Activated T-helper 1 cell treated with anti-CD3 and anti-CD28 coated beads, Interleukin-2, amount 50 U/mL, for 16 hours (primary cell): ENCODE results near the gene SCN4B.

Source experiments
- DNase-seq, 2 donors: peaks; one replicate each; pipeline ENCODE4 v3.0.0-alpha.2; 2020; ENCODE audit warnings: low read depth in 1 of 2, low spot score in 1 of 2

The SCN4B gene

GRCh38 chr11:118135051-118135795 lies 17.4 kb downstream of the SCN4B start:
- DNase-seq: no peak

DNA sequence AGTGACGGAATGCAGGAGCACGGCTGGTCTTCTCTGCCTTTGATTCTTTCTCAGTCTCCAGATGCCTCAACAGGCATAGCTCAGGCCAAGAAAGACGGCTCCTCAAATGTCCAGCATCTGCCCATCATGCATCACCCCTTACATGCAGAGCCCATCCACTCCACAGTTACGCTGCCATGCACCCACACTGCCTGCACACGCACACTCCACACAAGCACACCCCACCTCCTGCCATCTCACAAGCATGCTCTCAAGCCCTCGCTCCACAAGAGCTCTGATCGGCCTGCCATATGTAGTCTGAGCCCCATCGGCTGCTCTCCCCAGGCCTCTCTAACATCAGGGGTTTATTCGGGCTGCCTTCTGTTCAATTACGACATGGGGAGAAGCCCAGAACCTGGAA lies 18.8 kb downstream of the SCN4B start:
- DNase-seq: no peak

DNA sequence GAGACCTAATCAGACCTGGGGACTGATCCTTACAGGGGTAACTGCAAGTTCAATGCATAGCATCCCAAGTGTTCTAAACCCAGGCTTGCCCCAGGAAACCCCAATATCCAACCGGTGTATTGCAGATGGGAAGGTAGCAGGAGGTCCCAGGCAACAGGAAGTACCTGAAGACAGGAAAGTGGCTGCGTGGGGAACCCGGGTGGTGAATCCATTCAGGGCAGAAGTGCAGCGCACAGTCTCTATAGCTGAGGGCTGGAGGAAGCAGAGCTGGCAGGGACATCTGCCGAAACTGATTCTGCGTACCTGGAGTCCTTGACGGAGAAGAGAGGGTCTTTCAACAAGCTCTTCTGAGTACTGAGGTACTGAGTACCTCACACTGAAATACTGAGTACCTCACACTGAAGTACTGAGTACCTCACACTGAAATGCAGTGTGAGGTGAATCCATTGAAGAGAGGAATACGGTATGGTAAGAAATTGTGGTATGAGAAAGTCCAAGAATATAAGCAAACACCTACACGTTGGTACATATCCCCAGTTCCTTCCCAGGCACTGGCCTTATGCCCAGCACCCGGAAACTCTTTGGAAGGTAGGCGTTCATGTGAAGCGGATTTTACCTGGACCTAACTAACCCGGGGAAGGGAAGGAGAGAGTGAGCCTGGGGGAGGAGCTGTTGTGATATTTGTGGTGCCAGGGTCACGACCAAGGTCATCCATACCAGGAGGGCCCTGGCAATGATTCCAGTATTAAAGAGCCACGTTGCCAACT lies 20.1 kb downstream of the SCN4B start:
- DNase-seq: no peak

GRCh38 chr11:118129471-118130172 lies 23.0 kb downstream of the SCN4B start:
- no peak for DNase-seq

GRCh38 chr11:118128721-118129470 lies 23.7 kb downstream of the SCN4B start:
- DNase-seq: no peak

DNA sequence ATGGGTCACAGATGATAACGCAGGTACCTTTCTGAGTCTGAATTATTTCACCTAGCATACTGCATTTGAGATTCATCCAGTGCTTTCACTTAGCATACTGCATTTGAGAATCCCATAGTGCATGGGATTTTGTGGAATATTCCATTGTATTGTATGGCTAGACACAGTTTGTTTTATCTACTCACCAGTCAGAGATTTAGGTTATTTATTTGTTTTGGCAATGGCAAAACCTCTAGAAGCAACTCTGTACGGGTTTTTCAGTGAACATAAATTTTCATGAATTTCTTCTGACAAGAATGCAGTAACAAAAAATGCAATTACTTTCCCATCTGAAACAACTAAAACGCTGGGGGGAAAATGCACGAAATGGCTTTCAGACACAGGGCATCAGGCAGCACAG lies 24.3 kb downstream of the SCN4B start:
- no peak for DNase-seq

GRCh38 chr11:118126082-118126838 lies 26.4 kb downstream of the SCN4B start:
- no peak for DNase-seq

GRCh38 chr11:118124929-118125535 lies 27.6 kb downstream of the SCN4B start:
- DNase-seq: no peak

GRCh38 chr11:118120793-118121192 lies 31.8 kb downstream of the SCN4B start:
- no peak for DNase-seq

DNA sequence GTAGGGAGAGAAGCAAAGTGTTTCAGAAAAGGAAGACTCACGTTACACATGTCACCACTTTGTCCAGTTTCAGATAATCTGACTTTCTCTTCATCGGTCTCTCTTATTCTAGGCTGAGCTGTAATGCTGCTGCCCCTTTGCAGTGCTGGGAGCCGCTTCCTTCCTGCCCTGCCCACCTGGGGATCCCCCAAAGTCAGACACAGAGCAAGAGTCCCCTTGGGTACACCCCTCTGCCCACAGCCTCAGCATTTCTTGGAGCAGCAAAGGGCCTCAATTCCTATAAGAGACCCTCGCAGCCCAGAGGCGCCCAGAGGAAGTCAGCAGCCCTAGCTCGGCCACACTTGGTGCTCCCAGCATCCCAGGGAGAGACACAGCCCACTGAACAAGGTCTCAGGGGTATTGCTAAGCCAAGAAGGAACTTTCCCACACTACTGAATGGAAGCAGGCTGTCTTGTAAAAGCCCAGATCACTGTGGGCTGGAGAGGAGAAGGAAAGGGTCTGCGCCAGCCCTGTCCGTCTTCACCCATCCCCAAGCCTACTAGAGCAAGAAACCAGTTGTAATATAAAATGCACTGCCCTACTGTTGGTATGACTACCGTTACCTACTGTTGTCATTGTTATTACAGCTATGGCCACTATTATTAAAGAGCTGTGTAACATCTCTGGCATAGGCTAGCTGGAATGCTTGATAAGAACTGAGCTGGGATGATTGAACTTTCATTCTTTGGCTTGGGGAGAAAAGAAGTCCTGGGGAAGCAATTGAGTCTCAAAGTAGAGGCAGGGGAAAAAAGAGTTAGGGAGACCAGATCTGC lies 34.6 kb downstream of the SCN4B start:
- no peak for DNase-seq

DNA sequence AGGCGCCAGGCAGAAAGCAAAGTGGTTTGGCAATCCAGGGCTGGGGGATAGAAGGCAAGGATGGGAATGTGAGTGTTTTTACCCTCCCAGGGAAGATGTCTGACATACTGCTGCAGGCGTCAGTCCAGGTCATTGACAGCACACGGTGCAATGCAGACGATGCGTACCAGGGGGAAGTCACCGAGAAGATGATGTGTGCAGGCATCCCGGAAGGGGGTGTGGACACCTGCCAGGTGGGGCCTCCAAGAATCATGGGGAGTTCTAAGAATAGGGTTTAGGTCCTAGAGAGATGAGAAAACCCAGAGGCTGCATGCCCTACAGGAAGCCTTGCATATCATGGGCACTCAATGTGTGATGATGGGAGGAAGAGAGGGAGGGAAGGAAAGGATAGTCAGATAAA lies 37.6 kb downstream of the SCN4B start:
- DNase-seq: no peak

- DNase-seq: no peak
Measured at GRCh38 chr11:118114266-118114665, 38.4 kb downstream of the SCN4B start.

DNA sequence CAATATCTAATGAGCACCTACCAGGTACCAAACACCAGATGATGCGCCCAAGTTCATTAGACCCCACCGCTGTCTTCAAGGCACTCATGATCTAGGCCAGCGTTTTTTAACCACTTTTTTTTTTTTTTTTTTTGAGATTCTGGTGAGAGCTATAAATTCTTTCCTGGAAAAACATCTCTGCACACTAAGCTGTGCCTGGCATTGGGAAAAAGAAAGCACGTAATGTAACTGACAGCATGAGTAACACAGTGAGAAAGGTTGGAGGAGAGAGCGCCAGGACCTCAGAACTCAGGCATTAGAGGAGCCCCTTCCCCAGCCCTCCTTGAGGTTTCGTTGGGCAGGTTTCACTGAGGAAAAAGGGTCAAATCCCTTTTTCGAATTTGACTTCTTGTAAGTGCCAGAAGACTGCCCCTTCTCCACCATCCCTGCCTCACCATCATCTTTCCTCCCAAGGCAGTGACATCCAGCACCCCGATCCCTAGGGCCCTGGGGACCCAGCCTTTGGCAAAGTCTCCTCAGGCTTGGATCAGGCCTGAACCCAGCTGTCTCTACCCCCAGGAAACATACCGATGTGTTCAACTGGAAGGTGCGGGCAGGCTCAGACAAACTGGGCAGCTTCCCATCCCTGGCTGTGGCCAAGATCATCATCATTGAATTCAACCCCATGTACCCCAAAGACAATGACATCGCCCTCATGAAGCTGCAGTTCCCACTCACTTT lies 39.8 kb downstream of the SCN4B start:
- no peak for DNase-seq

DNA sequence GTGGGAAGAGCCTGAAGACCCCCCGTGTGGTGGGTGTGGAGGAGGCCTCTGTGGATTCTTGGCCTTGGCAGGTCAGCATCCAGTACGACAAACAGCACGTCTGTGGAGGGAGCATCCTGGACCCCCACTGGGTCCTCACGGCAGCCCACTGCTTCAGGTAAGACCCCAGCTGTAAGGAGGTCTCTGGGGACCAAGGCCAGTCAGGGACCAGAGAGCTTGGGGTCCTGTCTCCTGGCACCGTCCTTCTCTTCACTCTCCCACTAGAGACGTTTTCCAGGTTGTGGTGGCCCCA lies 40.9 kb downstream of the SCN4B start:
- no peak for DNase-seq

DNA sequence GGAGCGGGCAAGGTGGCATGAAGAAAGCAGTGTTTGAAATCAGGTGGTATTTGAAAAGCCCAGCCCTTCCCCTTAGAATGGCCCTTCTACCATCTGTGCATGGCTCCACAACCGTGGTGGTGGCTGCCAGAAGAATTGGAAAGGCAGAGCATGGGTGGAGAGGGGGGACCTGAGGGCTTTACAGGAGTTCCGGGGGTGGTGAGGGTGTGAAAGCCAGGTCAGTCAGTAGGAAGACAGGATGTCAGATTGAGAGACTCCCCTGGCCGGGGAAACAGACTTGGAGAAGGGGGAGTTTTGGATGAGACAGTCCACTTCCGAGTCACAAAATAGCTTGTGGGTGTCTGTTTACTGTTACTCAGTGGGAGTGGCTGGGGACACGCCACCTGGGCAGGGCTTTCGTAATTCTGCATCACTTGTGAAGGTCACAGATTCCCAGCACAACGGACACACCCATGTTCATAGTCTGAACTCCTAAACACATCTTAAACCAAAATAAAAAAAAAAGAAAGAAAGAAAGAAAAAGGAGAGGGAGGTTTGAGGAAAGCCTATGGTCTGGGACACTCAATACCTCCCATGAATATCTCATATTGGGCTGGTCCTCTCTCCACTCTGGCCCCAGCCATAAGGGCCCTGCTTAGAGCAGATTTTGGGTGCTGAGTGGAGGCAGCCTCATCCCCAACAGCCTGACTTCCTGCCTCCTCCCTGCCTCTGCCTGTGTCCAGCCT lies 41.4 kb downstream of the SCN4B start:
- DNase-seq: no peak

DNA sequence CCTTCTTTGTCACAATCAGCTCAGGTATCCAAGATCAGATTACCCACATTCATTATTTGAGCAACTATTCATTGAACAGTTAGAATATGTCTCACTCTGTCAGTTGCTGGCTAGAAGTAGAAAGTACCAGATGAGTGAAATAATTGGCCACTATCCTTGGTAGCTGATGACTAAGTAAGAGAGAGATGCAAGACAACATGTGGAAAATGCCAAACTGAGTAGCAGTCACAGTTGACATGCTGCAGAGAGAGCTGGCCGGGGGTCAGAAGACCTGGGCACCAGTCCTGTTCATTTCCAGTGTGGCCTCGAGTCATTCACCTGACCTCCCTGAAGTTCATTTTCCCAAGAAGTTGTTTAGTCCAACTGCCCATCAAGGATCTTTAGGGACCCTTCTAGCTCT lies 43.4 kb downstream of the SCN4B start:
- DNase-seq: no peak

- DNase-seq: no peak
Measured at GRCh38 chr11:118108513-118108912, 44.1 kb downstream of the SCN4B start.

GRCh38 chr11:118106789-118107335 lies 45.8 kb downstream of the SCN4B start:
- no peak for DNase-seq
